Stimulated activated CD8-positive, alpha-beta memory T cell treated with anti-CD3 and anti-CD28 coated beads, Interleukin-15, amount 100 ng/mL, for 4 hours (primary cell): Measurements from ENCODE around the gene WNT7B.

Source experiments
- DNase-seq, 2 donors: peaks; one replicate each; pipeline ENCODE4 v3.0.0-alpha.2; 2020; ENCODE audit warnings: low read depth in 2 of 2

The WNT7B gene

DNA sequence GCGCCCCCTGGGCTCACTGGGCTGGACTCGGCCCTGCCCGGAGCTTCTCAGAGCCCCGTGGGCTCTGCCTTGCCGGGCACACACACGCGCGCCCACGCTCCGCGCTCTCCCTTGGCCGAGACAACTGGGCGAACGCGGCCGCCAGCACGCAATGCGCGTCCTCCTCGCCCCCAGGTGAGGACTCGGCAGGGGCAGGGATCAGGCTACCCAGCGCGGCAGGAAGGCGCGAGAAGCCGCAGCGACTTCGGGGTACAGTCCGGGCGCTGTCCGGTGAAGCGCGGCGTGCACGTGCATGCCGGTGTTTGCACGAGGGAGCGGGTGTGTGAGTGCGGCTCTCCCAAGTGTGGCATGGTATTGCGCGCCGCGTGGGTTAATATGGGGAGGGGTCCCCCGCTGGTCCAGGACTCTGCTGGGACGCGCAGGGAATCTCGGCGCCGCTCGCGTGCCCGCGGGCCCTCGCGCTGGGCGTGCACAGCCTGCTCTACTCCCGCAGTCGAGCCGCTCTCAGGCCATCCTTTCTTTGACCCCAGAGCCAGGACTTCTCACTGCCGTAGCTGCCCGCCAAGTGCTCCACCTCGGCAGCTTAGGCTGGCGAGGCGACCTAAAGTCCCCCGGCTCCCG lies 5.4 kb downstream of the WNT7B start:
- DNase-seq, result no peak

DNA sequence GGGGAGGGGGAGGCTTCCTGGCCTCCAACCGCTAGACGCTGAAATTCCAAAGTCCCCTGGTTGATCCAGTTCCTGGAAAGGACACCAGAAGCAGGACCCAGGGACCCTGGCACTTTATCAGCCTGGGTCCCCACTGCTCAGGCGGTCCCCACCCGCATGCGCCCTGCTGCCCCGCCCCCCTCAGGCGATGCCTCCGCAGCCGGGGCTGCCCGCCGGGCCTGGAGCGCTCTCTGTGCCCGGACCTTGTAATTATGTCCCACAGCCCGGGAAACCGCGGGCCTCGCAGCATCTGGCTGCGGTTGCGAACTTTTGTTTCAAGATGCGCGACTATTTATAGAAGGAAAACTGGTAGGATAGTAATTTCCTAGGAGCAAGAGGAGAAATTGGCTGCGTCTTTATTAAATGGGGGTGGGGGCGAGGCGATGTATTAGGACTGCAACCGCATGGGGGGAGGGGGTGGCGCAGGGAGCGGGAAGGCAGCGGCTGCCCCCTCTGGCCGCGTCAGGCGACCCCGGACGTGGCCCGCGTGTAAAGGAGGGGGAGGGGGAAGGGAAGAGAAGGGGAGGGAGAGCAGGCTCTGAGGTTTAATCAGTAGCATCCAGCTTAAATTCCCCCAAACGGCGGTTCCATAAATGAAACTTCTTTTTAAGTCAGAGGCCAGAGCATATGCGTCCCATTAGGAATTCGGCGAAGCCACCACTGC lies 6.1 kb downstream of the WNT7B start:
- no peak for DNase-seq

DNA sequence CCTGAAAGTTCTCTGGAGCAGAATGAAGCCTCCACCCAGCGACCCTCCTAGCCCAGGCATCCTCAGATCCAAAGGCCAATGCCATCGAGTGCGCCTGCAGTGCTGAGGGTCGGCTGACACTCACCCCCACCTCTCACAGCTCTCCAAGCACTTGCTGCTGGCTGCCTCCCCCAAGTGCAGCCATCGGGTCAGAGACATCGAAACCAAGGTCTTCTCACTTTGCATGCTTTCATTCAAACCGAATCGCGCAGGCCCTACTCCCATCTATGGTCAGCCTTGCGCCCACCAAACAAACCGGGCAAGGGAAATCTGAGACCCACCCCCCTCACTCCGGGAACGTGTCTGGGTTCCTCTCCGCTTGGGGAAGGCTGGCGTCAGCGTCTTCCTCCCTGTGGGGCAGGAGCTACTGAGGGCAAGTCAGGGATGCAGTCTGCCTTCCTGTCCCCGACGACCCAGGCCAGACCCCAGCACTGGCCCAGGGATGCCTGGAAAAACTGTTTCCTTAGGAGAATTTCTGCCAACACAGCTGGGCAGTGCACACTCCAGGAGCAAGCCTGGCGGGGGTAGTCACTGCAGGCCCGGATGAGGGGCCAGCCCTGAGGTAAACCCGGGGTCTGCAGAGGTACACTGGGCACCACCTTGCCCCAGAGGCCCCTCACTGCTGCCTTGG lies 7.0 kb downstream of the WNT7B start:
- no peak for DNase-seq

DNA sequence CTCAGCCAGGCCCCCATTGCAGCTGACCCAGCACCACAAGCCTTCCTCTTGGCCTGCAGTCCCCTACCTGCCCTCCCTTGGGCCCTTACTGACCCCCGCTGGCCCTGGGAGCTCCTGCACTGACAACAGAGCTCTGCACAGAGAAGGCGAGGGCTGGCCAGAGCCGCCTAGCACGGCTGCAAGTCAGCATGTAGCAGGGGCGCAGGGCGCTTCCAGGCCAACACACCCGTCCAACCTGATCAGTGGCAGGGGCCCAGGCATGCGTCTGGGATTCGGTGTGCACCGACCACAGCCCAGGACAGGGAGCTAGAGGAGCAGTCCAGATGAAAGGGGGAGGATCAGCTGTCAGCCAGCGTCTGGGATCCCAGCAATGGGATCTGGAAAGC lies 7.6 kb downstream of the WNT7B start:
- DNase-seq, result no peak

DNA sequence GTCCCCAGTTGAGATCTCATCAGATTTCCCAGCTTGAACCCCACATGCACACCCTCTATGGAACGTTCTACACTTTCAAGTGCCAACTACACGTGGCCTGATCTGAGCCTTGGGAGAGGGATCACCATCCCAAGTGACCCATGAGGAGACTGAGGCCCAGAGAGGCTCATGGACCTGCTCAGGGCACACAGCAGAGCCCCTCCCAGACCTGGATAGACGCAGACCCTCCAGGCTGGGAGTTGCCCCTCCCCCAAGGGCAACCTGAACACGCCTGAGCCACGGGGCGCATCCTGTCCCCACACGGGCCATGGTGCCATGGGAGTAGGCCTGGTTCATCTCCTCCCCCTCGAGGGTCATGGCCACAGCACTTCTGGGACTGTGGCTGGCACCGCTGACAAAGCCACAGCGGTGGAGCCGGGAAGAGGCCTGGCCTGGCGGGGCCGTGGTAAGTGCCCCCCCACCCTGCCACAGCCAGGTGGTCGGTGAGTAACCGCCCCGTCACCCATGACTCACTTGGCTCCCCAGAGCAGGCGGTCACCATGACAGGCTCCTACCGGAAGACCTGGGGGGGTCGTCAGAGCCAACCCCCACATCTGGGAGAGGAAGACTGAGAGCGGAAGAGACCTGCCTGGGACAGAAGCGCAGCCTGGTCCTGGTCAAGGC lies 8.1 kb downstream of the WNT7B start:
- DNase-seq, result no peak

DNA sequence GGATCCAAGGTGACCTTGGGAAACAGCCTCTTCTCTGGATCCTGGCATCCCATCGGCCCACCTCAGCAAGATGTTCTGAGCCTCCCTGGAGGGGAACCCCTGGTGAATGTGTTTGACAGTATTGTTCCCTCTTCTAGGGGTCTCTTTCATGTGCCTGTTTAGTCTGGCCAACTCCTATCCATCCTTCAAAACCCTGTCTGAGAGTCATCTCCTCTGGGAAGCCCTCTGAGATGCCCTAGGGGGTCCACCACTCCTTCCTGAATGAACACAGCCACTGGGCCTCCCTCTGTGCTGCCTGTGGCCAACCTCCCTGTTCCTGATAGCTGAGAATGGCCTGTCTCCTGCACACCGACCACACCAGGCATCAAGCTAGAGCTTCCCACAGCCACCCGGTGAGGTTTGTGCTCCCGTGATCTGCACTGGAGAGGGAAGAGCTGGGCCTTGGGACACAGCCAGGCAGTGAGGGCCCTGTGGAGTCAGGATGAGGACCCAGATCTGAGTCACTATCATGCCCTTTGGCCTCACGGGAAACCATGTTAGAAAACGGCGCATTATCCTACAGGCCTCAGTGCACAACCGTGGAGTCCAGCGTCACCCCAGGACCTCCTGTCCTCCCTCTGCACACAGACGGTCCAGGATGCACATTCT lies 8.8 kb downstream of the WNT7B start:
- DNase-seq, result no peak

DNA sequence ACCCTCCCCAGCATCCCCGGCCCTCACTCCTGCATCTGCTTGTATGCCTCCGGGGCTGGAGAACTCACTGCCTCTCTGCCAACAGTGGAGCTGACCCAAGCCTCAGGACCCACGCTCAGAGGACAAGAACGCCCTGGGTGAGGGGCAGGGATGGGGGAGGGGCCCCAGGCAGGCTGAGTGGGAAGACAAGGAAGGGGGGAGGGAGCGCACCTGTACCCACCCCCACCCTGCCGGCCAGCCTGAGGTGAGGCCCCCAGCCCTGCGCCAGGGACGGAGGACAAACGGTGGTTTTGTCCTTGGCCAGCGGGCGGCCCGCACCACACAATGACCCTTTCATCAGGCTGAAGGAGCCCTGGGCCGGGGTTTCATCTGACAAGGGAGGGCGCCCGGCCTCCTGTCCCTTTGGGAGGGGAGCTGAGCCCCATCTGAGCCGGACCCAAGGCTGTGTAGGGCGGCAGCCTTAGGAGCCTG lies 10.0 kb downstream of the WNT7B start:
- DNase-seq, result no peak

DNA sequence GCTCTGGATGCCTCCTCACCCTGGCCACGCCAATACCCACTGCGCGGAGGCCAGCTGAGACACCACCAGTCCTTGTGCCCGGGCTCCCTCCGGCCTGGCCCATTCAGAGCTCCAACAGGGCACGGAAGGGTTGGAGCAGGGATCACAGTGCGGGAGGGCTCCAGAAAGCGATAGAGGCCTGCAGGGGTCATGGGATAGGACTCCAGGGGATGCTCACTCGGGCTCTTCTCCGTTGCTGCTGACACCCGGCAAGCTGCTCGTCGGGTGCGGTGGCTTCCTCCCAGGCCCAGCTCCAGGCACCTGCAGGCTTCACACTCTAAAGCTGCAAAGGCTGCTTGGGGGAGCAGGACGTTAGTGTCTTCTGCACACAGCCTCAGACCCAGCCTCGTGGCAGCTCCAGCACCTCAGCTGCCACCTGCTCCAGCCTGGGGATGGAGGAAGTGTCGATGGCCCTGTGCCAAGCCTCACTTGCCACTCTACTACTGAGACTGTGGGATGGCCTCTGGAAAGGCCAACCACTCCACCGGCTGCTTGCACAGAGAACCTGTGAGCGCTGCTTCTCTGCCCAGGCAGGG lies 10.6 kb downstream of the WNT7B start:
- DNase-seq, result no peak

DNA sequence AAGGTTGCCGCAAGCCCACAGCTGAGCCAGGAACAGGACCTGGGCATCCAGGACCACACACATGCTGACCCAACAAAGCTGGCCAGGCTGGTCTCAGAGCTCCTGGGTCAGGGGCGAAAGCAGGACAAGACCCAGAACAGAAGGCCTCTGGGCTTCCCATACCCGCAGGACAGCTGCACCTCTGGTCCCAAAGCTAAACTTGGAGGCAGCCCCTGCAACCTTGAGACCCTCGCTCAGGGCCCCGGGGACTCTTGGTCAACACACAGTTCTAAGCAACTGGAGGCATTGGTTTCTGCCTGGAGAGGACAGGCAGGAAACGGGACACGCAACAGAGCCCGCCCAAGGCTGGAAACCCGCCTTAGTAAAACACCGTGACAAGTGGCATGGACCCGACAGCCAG lies 11.4 kb downstream of the WNT7B start:
- DNase-seq, result no peak

DNA sequence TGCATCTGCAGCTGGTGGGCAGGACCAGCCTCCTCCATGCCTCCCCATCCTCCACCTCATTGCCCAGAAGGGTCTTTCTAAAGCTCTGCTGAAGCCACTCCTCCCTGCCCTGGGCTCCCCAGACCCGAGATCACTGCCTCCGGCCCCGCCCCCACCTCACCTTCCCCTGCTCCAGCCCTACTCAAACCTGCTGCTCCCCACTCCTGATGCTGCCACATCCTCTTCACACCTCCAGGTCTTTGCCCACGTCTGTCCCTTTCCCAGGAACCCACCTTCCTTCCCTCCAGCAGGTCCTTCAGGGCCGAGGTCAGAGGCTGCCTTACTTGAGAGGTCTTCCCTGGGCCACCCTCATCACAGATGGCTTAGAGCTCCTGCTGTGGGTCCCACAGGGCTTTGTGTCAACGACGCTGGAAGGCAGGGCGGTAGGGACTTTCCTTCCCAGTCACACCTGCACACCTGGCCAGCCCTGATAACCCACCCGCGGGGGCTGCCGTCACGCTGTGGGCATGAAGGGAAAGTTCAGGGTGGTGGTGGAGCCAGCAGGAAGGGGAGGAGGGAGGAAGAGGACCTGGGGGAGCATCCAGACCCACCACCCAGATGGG lies 11.9 kb downstream of the WNT7B start:
- no peak for DNase-seq

DNA sequence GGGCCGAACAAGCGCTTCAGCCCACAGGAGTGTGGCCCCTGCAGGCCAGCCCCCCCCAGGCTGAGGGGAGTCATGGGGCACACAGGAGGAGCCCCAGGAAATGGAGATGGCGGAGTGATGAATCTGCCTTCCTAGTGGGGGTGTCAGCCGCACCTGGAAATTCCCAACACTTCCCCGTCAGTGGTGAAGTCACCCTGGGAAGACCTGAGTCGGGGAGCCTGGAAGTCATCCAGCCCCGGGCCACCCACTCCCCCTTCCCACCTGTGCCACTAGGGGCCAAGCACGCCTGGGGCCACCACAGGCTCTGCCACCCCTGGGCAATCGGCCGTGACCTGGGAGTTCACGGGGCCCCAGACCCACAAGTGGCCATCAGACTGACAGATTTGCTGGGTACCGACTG lies 12.6 kb downstream of the WNT7B start:
- DNase-seq, result no peak

DNA sequence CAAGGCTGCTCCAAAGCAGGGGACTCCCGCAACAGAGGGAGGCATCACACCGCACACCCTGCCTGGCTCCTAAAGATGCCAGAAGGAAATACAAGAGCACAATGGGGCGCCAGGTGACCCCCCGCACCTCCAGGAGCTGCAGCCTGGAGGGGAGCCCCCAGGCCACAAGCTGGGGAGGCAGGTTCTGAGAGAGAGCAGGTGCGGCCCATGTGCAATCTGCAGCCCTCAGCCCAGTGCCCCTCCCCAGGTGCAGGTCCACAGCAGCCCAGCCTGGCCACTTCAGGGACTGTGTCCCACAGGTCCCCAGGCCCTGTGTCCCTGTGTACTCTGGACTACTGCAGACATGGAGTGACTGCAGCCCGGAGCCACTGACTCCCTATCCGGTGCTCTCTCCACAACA lies 13.1 kb downstream of the WNT7B start:
- DNase-seq, result no peak

DNA sequence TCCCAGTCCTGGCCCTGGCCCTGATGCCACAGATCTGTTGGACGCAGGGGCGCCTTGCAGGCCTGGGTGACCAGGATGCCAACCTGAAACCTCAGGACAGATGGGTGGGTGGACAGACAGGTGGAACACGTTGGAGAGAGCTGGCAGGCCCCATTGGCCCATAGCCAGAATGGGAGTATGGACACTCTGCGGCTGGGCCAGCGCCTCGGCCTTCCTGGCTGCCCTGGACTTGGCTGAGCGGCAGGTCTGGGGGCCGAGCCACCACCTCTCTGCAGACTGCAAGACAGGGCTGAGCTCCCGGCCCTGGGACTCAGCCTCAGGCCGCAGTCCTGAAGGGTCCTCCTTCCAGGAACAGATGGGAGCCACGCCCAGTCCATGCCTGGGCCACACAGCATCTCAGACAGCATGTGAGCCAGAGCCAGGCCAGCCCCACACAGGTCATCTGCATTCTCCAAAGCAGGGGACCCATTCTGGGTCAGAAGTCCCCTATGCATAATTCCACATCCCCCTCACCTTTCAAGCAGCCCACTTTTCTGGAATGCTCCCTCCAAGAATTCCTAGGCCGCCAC lies 14.1 kb downstream of the WNT7B start:
- DNase-seq, result no peak

DNA sequence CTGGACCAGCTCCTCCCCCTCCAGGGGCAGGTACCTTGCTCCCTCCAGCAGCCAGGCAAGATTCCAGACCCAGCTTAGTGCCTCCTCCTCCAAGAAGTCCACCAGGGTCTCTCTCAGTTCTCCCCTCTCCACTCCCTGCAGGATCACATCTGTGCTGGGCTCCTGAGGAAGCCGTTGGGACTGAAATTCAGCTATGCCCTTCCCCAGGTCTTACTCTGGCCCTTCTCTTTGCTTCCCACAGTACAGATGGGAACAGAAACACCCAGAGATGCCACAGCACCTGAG lies 14.6 kb downstream of the WNT7B start:
- no peak for DNase-seq

DNA sequence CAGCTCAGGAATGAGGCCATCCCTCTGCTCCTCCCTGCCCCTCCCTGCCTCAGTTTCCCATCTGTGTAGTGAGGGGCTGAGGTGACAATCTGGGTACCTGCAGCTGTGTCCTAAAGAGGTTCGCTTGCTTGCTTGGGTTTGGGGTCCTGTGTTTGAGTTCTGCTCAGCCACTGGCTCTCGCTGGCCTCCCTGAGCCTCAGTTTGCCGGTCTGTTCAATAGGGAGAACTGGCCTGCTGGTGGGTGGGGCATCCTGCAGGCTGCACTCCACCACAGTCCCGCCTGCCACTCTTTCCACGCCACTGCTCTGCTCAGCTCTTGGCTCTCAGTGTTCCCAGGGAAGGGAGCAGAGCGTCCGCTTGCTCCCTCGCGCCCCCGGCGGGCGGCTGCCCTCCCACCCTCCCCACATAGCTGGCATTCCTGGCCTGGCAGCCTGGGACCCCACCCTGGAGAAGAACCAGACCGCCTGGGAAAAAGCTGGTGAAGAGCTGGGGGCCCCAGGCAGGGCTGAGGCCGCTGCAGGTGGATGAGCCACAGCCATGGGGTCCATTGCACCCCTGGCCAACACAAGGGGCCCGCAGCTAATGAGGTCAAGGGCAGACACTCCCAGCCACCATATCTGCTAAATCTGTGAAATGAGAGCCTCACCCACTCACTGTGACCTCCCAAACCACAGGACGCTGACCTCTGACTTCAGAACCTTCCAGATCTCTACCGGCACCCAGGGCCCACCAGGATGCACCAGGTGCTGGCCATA lies 15.1 kb downstream of the WNT7B start:
- DNase-seq, result no peak

DNA sequence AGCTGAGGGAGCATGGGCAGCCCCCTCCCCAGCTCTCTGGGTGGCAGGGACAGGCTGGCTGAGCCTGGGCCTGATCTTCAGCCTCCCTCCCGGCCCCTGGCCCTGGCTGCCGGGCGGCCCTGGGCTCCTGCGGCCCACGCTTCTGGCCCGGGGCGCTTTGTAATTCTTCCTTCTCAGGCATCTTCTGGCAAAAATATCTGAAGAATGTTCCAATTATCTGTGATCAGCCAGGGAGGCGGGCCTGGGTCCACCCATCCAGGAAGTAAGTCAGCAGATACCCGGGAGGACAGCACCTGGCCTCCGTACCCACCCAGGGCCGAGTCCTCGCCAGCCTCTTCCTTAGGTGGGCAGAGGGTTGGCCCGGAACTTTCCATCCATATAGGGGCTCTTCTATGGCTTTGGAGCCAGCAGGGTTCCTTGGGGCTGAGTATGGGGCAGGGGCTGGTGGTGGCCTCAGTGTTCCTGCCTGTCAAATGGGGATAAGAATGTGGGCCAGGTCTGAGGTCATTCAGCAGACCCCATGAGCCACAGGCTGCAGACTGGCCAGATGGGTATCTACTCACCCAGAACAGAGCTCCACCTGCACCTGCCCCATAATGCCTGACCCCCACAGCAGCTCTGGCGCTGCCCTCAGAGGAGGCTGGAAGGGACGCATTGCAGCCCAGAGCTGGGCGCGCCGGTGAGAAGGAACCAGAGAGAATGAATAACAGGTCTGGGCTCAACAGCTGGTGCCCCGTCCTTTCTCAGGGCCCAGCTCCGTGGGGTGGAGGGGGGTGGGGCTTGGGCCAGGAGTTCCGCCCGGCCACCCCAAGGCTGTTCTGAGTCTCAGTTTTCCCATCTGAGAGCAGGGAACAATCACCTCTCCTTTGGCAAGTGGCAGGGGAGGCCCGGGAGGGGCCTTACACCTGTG lies 16.2 kb downstream of the WNT7B start:
- DNase-seq, result no peak

DNA sequence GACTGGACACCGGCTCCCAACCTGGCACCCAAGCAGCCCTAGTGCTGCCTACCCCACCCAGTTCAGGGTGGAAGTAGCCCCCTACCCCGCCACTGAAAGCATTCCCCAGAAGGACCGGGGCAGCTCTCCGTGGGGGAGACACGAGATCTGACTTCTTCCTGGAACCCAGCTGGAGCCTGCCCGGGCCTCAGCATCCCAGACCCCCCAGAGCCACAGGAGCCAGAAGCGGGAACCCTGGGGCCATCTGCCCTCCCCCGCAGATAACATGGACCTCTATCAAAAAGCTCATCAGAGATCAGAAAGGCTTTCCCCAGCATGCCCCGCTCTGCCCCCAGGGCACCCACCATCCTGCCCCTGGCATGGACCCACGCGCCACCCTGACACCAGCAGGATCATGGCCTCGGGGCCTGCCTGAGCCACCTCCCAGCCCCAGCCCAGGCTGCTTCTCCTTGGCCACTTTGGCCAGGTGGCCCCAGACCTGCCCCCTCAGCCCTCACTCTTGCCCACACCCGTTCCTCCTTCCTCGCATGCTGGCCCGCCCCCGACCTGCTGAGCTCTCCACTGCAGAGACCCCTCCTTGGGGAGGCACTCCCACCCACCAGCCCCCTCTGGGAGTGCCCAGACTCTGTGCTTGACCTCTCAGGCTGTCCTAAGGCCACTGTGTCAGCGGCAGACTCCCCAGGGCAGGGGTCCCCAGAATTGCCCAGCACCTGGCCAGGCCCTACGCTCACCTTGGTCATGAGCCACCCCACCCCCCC lies 17.1 kb downstream of the WNT7B start:
- DNase-seq, result no peak

DNA sequence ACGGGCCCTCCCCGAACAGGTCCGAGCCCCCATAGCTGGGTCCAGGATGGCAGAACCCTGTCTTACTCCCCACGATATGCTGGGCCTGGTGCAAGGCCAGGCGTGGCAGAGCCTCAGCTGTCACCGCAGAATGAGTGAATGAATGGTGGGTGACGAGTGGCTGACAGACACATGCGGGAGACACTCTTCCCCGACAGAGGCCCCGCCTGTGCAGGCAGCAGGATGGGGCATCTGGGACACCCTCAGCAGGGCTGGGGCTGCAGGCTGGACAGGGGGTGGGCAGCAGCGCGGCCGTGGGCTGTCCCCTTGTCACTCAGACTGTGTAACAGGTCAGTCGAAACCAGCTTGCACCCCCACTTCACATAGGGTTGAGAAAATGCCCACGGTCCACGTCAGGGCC lies 18.0 kb downstream of the WNT7B start:
- no peak for DNase-seq

DNA sequence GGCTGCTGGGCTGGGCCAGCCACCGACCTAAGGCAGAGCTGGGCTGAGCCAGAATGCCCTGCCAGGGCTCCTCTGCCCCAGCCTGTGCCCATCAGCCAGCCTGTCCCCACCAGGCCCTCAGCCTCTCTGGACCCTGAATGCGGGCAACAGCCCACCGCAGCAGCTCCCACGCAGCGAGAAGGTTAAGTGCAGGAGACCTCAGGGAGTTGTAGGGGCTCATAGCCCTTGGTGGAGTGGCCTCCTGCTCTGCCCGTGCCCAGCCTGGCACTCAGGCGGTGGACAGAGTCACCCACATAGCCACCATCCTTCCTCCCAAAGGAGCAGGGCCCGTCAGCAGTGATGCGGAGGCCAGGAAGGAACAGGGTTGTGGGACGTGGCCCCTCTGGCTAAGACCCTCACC lies 19.1 kb downstream of the WNT7B start:
- no peak for DNase-seq
